Gastroesophageal sphincter (tissue), 4 donors: ENCODE measurements around the gene SELENOV. TPM values are rescaled to one million over a fixed set of nuclear protein-coding genes. Genes with fewer than 3 reads are reported as not detected.

ENCODE experiments used
- ATAC-seq: fragments of 150-250 bp; one replicate; pipeline ENCODE4 v1.9.1; 2016; ENCODE audit warnings: mild to moderate bottlenecking, moderate library complexity
- H3K27ac ChIP-seq, 4 donors: fragments of 200-600 bp; sonication (generic) in 3 of 4; 1 replicate in 3 of 4; 2 replicates in 1 of 4; pipeline ENCODE4 v1.5.1; 2016 to 2019
- H3K27me3 ChIP-seq: fragments of 200-600 bp; sonication (generic); one replicate; pipeline ENCODE4 v1.5.1; 2019
- H3K36me3 ChIP-seq, 2 donors: fragments of 200-600 bp; sonication (generic); one replicate each; pipeline ENCODE4 v1.5.1; 2019; ENCODE audit warnings: control low read depth in 1 of 2
- H3K4me1 ChIP-seq, 3 donors: fragments of 200-600 bp; sonication (generic); 1 replicate in 2 of 3; 2 replicates in 1 of 3; pipeline ENCODE4 v1.5.1; 2016 to 2019; ENCODE audit warnings: control low read depth in 2 of 3
- H3K4me3 ChIP-seq, 2 donors: fragments of 200-600 bp; sonication (generic); one replicate each; pipeline ENCODE4 v1.5.1; 2019; ENCODE audit warnings: mild to moderate bottlenecking in 1 of 2, moderate library complexity in 1 of 2
- H3K9me3 ChIP-seq, 3 donors: fragments of 200-600 bp; sonication (generic); one replicate each; pipeline ENCODE4 v1.5.1; 2017 to 2019; ENCODE audit warnings: control low read depth in 2 of 3
- EP300 ChIP-seq: sonication (generic); formaldehyde crosslinking; IDR thresholded peaks from one replicate; pipeline ENCODE4 v1.6.1; 2017; ENCODE audit warnings: antibody characterized with exemption, mild to moderate bottlenecking
- POLR2A ChIP-seq, 2 donors: fragments of 450-650 bp; IDR thresholded peaks; one replicate each; pipeline ENCODE4 v1.6.1; 2017; ENCODE audit warnings: antibody characterized with exemption in 2 of 2, mild to moderate bottlenecking in 2 of 2, moderate library complexity in 1 of 2
- POLR2AphosphoS5 ChIP-seq: sonication (generic); formaldehyde crosslinking; IDR thresholded peaks from one replicate; pipeline ENCODE4 v1.6.1; 2017; ENCODE audit warnings: antibody characterized with exemption
- WGBS, 2 donors: methylation state at CpG; one replicate each; pipeline ENCODE4 v1.1.5; 2018; ENCODE audit warnings: low coverage in 1 of 2; 5-methylcytosine and 5-hydroxymethylcytosine counted together
- total RNA-seq, 4 donors: library from RNA; depleted of rRNA; stranded (reverse); fragments of >200 nt; gene quantifications; one replicate each; pipeline ENCODE4 v1.1.0, GENCODE V29; 2016
- TF ChIP-seq, protein P1 (sequence below), 4 experiments: fragments of 200-600 bp in 2 of 4; fragments of 450-650 bp in 2 of 4; sonication (generic) in 1 of 4; IDR thresholded peaks; one replicate each; pipeline ENCODE4 v1.5.1; 2017 to 2019; ENCODE audit warnings: antibody characterized with exemption in 4 of 4, mild to moderate bottlenecking in 2 of 4, moderate library complexity in 2 of 4

Gene SELENOV
- total RNA-seq, 4 donors from 2014 or later, result not detected

DNA sequence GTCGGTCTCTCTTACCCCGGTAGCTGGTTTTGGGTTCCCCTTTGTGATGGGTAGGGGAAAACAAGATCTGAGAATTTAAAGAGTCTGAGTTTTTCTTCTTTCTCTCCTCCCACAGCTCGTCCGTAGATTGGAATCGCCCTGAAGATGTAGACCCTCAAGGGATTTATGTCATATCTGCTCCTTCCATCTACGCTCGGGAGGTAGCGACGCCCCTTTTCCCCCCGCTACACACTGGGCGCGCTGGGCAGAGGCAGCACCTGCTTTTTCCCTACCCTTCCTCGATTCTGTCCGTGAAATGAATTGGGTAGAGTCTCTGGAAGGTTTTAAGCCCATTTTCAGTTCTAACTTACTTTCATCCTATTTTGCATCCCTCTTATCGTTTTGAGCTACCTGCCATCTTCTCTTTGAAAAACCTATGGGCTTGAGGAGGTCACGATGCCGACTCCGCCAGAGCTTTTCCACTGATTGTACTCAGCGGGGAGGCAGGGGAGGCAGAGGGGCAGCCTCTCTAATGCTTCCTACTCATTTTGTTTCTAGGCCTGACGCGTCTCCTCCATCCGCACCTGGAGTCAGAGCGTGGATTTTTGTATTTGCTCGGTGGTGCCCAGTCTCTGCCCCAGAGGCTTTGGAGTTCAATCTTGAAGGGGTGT is 7.1 kb upstream of the SELENOV start:
- WGBS, 2 donors, result 32 to 62% methylated on average over 16 to 17 of the region's 24 CpGs

DNA sequence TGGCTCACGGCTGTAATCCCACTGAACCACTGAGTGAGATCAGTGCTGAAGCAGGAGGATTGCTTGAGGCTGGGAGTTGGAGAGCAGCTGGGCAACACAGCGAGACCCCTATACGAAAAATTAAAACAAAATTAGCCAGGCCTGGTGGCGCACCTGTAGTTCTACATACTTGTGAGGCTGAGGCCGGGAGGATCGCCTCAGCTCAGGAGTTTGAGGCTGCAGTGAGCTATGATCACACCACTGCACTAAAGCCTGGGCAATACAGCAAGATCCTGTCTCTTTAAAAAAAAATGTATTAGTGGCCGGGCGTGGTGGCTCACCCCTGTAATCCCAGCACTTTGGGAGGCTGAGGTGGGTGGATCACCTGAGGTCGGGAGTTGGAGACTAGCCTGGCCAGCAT is 6.3 kb upstream of the SELENOV start:
- Histone ChIP-seq H3K27me3 (peaks cover 97% of the 10 kb centered on the region), H3K27ac (no peak overlapping the region), H3K4me3 (no peak overlapping the region), H3K9me3 (no peaks in the 10 kb centered on the region), H3K36me3 (no peaks in the 10 kb centered on the region), H3K4me1 (peaks cover 0 to 13% (median 0%) of the 10 kb centered on the region in 3 donors)
- WGBS, 2 donors, result 93% methylated on average over 2 to 7 of the region's 9 CpGs
- TF ChIP-seq EP300 (no peak), POLR2AphosphoS5 (no peak), POLR2A (IDR thresholded peaks at IDR 0.05) (no peak)
- TF ChIP-seq, protein P1, sequence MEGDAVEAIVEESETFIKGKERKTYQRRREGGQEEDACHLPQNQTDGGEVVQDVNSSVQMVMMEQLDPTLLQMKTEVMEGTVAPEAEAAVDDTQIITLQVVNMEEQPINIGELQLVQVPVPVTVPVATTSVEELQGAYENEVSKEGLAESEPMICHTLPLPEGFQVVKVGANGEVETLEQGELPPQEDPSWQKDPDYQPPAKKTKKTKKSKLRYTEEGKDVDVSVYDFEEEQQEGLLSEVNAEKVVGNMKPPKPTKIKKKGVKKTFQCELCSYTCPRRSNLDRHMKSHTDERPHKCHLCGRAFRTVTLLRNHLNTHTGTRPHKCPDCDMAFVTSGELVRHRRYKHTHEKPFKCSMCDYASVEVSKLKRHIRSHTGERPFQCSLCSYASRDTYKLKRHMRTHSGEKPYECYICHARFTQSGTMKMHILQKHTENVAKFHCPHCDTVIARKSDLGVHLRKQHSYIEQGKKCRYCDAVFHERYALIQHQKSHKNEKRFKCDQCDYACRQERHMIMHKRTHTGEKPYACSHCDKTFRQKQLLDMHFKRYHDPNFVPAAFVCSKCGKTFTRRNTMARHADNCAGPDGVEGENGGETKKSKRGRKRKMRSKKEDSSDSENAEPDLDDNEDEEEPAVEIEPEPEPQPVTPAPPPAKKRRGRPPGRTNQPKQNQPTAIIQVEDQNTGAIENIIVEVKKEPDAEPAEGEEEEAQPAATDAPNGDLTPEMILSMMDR (IDR thresholded peaks at IDR 0.05), result no peak
- no peak for ATAC-seq

More for the DNA sequence above, 7.1 kb upstream of the SELENOV start:
- Histone ChIP-seq H3K36me3 (no peaks in the 10 kb centered on the region), H3K9me3 (peaks cover 0 to 1% (median 0%) of the 10 kb centered on the region in 3 donors), H3K4me1 (peaks cover 0 to 20% (median 0%) of the 10 kb centered on the region in 3 donors), H3K27me3 (peaks cover 97% of the 10 kb centered on the region), H3K4me3 (peak overlapping the region in 1 of 2 donors; percentile 46), H3K27ac (no peak overlapping the region)
- ATAC-seq, result no peak
- TF ChIP-seq POLR2AphosphoS5 (no peak), POLR2A (IDR thresholded peaks at IDR 0.05) (no peak), EP300 (no peak)
- TF ChIP-seq, protein P1 (IDR thresholded peaks at IDR 0.05), result no peak

DNA sequence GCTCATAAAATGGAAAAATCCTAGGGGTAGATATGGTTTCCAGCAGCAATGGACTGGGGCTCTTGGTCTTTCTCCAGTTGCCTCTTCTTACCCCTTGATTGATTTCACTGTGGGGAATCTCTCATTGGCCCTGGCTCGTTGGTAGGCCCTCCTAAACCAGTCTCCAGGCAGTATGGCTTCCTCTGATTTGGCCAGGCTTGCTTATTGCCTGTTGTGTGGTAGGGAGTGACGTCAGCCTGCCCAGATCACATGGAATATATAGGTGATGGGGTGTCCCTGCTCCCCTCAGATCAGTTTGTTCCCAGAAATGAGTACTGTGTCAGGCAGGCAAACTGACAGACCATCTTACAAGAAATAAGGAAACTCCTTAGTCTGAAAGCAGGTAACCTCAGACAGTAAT is 5.7 kb upstream of the SELENOV start:
- no peaks in the 10 kb centered on the region for H3K9me3 ChIP-seq
- H3K27ac ChIP-seq, result no peak overlapping the region
- 83% methylated on average over 2 of the region's 2 CpGs; no CpG with 5 or more reads in 1 of the 2 donors for WGBS, 2 donors
- TF ChIP-seq POLR2AphosphoS5, result no peak
- no peak for TF ChIP-seq EP300
- TF ChIP-seq, protein P1 (IDR thresholded peaks at IDR 0.05), result no peak
- TF ChIP-seq POLR2A (IDR thresholded peaks at IDR 0.05), result no peak
- peaks cover 97% of the 10 kb centered on the region for H3K27me3 ChIP-seq
- ATAC-seq, result no peak
- H3K36me3 ChIP-seq, result no peaks in the 10 kb centered on the region
- no peak overlapping the region for H3K4me3 ChIP-seq
- peaks cover 0 to 13% (median 0%) of the 10 kb centered on the region in 3 donors for H3K4me1 ChIP-seq

DNA sequence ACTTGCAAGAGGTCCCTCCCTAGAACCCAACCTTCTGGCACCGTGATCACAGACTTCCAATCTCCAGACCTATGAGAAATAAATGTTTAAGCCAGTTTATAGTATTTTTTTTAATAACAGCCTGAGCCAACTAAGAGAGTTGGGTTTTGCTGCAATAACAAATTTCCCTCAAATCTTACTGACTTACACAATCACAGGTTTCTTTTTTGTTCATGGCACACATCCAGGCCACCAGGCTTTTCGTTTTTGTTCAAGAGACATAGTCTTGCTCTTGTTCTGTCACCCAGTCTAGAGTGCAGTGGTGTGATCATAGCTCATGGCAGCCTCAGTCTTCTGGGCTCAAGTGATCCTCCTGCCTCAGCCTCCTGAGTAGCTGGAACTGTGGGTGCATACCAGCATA is 2.0 kb upstream of the SELENOV start:
- peaks cover 90% of the 10 kb centered on the region for H3K27me3 ChIP-seq
- ATAC-seq, result no peak
- H3K4me1 ChIP-seq, result peaks cover 0 to 21% (median 15%) of the 10 kb centered on the region in 3 donors
- WGBS, 2 donors, result 35 to 37% methylated on average over 2 of the region's 2 CpGs
- H3K9me3 ChIP-seq, result no peaks in the 10 kb centered on the region
- no peaks in the 10 kb centered on the region for H3K36me3 ChIP-seq
- no peak overlapping the region for H3K4me3 ChIP-seq
- TF ChIP-seq POLR2AphosphoS5 (no peak), EP300 (no peak)
- H3K27ac ChIP-seq, result no peak overlapping the region

DNA sequence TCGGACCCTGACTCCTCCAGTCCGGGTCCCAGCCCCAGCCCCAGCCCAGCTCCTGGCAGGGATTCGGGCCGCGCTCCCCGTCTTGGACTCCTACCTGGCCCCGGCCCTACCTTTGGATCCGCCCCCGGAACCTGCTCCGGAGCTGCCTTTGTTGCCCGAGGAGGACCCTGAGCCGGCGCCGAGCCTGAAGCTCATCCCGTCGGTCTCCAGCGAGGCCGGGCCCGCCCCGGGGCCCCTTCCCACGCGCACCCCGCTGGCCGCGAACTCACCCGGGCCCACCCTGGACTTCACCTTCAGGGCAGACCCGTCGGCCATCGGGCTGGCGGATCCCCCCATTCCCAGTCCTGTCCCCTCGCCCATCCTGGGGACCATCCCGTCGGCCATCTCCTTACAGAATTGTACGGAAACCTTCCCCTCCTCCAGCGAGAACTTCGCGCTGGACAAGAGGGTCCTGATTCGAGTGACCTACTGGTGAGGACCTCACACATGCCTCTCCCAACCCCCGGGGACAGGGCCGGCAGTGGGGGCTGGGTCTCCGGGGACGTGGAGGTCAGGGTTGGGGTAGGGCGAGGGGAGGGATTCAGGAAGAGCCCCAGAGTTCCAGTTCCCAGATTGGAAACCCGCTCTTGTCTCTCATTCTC is 732 bp downstream of the SELENOV start:
- TF ChIP-seq, protein P1 (IDR thresholded peaks at IDR 0.05), result no peak
- TF ChIP-seq POLR2A (IDR thresholded peaks at IDR 0.05), result no peak
- TF ChIP-seq POLR2AphosphoS5, result no peak
- no peak for TF ChIP-seq EP300
- no peaks in the 10 kb centered on the region for H3K9me3 ChIP-seq
- H3K27me3 ChIP-seq, result peaks cover 66% of the 10 kb centered on the region
- no peak overlapping the region for H3K27ac ChIP-seq
- ATAC-seq, result peak; percentile 28
- WGBS, 2 donors, result 10 to 40% methylated on average over 1 to 2 of the region's 44 CpGs
- H3K36me3 ChIP-seq, result no peaks in the 10 kb centered on the region
- peak overlapping the region; percentile 2 to 51 for H3K4me3 ChIP-seq
- peaks cover 0 to 21% (median 15%) of the 10 kb centered on the region in 3 donors for H3K4me1 ChIP-seq
